K562 (cell line): Measurements from ENCODE around the gene SDHAF3. TPM values are rescaled to one million over a fixed set of nuclear protein-coding genes. Genes with fewer than 3 reads are reported as not detected.

Experiments
- FOXA1 ChIP-seq: fragments of 450-650 bp; IDR thresholded peaks from 2 replicates; pipeline ENCODE4 v1.6.1; 2016; ENCODE audit warnings: mild to moderate bottlenecking, borderline replicate concordance
- GATA2 ChIP-seq: sonication (generic); formaldehyde crosslinking; IDR thresholded peaks from 2 replicates; pipeline ENCODE4 v1.4.0; 2020; ENCODE audit warnings: mild to moderate bottlenecking, missing genetic modification reagents
- KLF1 ChIP-seq: fragments of 450-650 bp; IDR thresholded peaks from 2 replicates; pipeline ENCODE4 v1.6.1; 2016; ENCODE audit warnings: missing genetic modification characterization, missing compliant biosample characterization
- NR2C2 ChIP-seq, 2 experiments: fragments of 200-800 bp in 1 of 2; sonication (Bioruptor generic) in 1 of 2; sonication (generic) in 1 of 2; formaldehyde crosslinking in 1 of 2; IDR thresholded peaks; 2 replicates each; pipeline versions ENCODE4 v1.6.1 to v1.8.0; 2016 to 2022; ENCODE audit warnings: mild to moderate bottlenecking in 1 of 2, missing compliant biosample characterization in 1 of 2, missing genetic modification characterization in 1 of 2, missing genetic modification reagents in 1 of 2
- ZNF41 ChIP-seq: fragments of 250-450 bp; sonication (Bioruptor Pico); conservative IDR thresholded peaks from 2 replicates; pipeline ENCODE4 v1.4.0; 2020; ENCODE audit warnings: mild to moderate bottlenecking
- ZNF76 ChIP-seq: fragments of 250-450 bp; sonication (Bioruptor Pico); IDR thresholded peaks from 2 replicates; pipeline ENCODE4 v1.4.0; 2020; ENCODE audit warnings: mild to moderate bottlenecking, moderate library complexity, borderline replicate concordance
- polyA plus RNA-seq, 8 experiments: library from polyadenylated mRNA; depleted of rRNA in 4 of 8; stranded (reverse) in 5 of 8; unstranded in 3 of 8; fragments of >200 nt; fragmentation: Nextera tagmentation in 2 of 8; fragmentation: Illumina TruSeq in 1 of 8; extraction: Ambion mirVana in 2 of 8; extraction: Trizol in 1 of 8; gene quantifications; 2 replicates each; pipeline versions ENCODE4 v1.2.1 to v1.2.3, GENCODE V29; 2011 to 2014; ENCODE audit warnings: inconsistent platforms in 1 of 8, missing spikeins in 1 of 8
- total RNA-seq, 7 experiments: library from RNA; depleted of rRNA in 6 of 7; stranded (reverse); fragments of >200 nt in 6 of 7; fragmentation: Illumina TruSeq in 2 of 7; extraction: Trizol in 2 of 7; gene quantifications; 2 replicates each; pipeline versions ENCODE4 v1.2.1 to v1.2.3, GENCODE V29; 2011 to 2021; ENCODE audit warnings: low replicate concordance in 1 of 7
- TF ChIP-seq, protein P1 (sequence below): sonication (generic); formaldehyde crosslinking; IDR thresholded peaks from 2 replicates; pipeline ENCODE4 v1.8.0; 2022; ENCODE audit warnings: mild to moderate bottlenecking, missing genetic modification reagents
- TF ChIP-seq, protein P2 (sequence below): fragments of 250-450 bp; sonication (Bioruptor Pico); IDR thresholded peaks from 2 replicates; pipeline ENCODE4 v1.9.0; 2021; ENCODE audit warnings: mild to moderate bottlenecking
- TF ChIP-seq, protein P3 (sequence below), 2 experiments: fragments of 450-650 bp in 1 of 2; sonication (generic) in 1 of 2; formaldehyde crosslinking in 1 of 2; IDR thresholded peaks; 2 replicates each; pipeline versions ENCODE4 v1.7.1 to v1.9.0; 2016 to 2022; ENCODE audit warnings: inconsistent platforms in 1 of 2, mild to moderate bottlenecking in 1 of 2, missing genetic modification reagents in 1 of 2

SDHAF3 gene
- total and polyA plus RNA-seq, 9 of the 15 experiments (the other 6 are each of a cell fraction or from before 2014, with no cell fraction given) = 51.5 to 403 (median 145) TPM

DNA sequence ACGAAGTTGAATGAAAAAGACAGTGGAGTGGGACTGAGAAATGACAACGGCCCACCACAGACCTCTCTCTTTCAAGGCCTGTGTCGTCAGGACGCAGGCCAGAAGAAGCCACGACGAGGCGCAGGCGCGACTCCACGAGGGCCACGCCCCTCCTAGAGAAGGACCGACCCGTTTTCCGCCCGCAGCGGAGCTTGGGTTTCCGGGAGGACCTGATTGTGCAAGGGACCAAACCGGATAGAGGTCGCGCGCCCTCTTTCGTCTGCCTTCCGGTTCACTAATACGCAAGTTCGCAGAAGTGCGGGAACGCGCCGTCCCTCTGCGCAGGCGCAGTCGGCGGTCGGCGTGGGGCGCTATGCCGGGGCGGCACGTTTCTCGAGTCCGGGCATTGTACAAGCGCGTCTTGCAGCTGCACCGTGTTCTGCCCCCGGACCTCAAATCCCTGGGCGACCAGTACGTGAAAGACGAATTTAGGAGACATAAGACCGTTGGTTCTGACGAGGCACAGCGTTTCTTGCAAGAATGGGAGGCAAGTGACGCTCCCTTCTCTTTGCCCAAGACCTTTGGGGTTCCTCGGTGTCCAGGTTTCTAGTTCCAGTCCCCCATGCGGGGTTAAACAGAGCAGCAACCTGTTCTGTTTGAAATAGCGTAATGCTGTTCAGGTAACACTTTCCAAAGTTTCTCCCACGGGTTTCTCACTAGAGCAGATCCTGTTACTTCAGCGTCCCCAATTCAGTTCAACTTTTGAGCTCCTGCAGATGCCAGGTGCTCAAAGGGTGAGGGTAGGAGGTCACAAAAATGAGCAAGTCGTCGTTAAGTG is at the start of gene SDHAF3 (continued):
- TF ChIP-seq, protein P1, sequence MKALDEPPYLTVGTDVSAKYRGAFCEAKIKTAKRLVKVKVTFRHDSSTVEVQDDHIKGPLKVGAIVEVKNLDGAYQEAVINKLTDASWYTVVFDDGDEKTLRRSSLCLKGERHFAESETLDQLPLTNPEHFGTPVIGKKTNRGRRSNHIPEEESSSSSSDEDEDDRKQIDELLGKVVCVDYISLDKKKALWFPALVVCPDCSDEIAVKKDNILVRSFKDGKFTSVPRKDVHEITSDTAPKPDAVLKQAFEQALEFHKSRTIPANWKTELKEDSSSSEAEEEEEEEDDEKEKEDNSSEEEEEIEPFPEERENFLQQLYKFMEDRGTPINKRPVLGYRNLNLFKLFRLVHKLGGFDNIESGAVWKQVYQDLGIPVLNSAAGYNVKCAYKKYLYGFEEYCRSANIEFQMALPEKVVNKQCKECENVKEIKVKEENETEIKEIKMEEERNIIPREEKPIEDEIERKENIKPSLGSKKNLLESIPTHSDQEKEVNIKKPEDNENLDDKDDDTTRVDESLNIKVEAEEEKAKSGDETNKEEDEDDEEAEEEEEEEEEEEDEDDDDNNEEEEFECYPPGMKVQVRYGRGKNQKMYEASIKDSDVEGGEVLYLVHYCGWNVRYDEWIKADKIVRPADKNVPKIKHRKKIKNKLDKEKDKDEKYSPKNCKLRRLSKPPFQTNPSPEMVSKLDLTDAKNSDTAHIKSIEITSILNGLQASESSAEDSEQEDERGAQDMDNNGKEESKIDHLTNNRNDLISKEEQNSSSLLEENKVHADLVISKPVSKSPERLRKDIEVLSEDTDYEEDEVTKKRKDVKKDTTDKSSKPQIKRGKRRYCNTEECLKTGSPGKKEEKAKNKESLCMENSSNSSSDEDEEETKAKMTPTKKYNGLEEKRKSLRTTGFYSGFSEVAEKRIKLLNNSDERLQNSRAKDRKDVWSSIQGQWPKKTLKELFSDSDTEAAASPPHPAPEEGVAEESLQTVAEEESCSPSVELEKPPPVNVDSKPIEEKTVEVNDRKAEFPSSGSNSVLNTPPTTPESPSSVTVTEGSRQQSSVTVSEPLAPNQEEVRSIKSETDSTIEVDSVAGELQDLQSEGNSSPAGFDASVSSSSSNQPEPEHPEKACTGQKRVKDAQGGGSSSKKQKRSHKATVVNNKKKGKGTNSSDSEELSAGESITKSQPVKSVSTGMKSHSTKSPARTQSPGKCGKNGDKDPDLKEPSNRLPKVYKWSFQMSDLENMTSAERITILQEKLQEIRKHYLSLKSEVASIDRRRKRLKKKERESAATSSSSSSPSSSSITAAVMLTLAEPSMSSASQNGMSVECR (CRISPR knock-in tag) = 0 out of 2 replicates have a peak, but pooled peaks have one; percentile 54
- TF ChIP-seq GATA2 (CRISPR knock-in tag) (no peak), NR2C2 (CRISPR knock-in tag; IDR thresholded peaks at IDR 0.05) (peak; percentile 80), NR2C2 (tag; IDR thresholded peaks at IDR 0.05) (peak; percentile 94), ZNF76 (CRISPR knock-in tag) (no peak), ZNF41 (no peak), KLF1 (tag) (peak; percentile 96), FOXA1 (no peak)
- TF ChIP-seq, protein P2, sequence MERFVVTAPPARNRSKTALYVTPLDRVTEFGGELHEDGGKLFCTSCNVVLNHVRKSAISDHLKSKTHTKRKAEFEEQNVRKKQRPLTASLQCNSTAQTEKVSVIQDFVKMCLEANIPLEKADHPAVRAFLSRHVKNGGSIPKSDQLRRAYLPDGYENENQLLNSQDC (CRISPR knock-in tag) = peak; percentile 29; the same call in 1 of the 2 replicates
- TF ChIP-seq, protein P3, sequence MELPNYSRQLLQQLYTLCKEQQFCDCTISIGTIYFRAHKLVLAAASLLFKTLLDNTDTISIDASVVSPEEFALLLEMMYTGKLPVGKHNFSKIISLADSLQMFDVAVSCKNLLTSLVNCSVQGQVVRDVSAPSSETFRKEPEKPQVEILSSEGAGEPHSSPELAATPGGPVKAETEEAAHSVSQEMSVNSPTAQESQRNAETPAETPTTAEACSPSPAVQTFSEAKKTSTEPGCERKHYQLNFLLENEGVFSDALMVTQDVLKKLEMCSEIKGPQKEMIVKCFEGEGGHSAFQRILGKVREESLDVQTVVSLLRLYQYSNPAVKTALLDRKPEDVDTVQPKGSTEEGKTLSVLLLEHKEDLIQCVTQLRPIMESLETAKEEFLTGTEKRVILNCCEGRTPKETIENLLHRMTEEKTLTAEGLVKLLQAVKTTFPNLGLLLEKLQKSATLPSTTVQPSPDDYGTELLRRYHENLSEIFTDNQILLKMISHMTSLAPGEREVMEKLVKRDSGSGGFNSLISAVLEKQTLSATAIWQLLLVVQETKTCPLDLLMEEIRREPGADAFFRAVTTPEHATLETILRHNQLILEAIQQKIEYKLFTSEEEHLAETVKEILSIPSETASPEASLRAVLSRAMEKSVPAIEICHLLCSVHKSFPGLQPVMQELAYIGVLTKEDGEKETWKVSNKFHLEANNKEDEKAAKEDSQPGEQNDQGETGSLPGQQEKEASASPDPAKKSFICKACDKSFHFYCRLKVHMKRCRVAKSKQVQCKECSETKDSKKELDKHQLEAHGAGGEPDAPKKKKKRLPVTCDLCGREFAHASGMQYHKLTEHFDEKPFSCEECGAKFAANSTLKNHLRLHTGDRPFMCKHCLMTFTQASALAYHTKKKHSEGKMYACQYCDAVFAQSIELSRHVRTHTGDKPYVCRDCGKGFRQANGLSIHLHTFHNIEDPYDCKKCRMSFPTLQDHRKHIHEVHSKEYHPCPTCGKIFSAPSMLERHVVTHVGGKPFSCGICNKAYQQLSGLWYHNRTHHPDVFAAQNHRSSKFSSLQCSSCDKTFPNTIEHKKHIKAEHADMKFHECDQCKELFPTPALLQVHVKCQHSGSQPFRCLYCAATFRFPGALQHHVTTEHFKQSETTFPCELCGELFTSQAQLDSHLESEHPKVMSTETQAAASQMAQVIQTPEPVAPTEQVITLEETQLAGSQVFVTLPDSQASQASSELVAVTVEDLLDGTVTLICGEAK (IDR thresholded peaks at IDR 0.05) = peak; percentile 100
- TF ChIP-seq, protein P3 (CRISPR knock-in tag; IDR thresholded peaks at IDR 0.05) = no peak
